ENCODE results near the gene CBS.
"Not testable (repeated sequence)": the region's sequence is repeated elsewhere in the genome, so short reads cannot be mapped to it uniquely, and the experiment has no call there.

The CBS gene

DNA sequence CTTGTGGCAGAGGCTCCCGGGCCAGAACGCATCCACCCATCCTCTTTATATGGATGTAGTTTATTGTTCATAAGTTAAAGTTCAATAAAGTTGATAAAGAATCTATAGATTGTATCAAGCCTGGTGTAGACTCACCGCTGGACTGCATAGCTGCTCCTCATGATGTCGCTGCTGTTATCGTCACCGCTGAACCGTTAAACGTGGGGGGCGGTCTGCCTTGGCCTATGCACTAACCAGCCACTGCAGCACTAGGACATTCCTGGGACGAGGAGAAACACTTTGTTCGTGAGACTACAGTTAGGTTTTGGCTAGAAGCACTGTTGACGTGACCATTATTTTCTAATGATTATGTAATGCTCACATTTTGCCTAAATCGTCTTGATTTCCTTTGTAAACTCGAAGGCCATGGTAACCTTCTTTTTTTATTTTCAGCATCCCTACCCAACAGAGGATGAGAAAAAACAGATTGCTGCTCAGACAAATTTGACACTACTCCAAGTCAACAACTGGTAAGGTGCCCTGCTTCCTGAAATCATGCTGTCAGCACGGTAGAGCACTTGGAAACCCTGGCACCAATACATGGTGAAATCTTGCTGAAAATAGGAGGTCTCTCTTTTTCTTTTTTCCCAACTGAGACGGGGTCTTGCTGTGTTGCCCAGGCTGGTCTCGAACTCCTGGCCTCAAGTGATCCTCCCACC, 51.0 kb downstream of the CBS start:
- no peak for DNase-seq (ENCODE audit: low read depth)

DNA sequence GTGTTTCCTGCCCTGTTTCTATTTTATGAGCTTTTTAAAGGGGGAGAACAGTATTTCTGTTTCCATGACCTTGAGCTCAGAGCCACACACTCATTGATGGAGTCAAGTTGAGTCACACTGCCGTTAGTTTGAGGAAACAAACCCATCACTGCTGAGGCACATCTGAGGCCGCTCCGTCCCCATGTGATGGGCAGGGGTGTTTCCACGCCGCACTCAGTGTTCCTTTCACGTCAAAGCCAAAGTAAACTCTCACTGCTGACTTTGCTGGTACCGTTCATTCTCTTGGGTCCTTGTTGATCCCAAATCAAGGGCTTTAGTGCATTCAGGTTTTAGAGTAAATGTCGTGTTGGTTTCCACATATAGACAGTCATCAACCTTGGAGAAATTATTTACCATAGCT, 52.5 kb downstream of the CBS start:
- DNase-seq (ENCODE audit: low read depth), result no peak

DNA sequence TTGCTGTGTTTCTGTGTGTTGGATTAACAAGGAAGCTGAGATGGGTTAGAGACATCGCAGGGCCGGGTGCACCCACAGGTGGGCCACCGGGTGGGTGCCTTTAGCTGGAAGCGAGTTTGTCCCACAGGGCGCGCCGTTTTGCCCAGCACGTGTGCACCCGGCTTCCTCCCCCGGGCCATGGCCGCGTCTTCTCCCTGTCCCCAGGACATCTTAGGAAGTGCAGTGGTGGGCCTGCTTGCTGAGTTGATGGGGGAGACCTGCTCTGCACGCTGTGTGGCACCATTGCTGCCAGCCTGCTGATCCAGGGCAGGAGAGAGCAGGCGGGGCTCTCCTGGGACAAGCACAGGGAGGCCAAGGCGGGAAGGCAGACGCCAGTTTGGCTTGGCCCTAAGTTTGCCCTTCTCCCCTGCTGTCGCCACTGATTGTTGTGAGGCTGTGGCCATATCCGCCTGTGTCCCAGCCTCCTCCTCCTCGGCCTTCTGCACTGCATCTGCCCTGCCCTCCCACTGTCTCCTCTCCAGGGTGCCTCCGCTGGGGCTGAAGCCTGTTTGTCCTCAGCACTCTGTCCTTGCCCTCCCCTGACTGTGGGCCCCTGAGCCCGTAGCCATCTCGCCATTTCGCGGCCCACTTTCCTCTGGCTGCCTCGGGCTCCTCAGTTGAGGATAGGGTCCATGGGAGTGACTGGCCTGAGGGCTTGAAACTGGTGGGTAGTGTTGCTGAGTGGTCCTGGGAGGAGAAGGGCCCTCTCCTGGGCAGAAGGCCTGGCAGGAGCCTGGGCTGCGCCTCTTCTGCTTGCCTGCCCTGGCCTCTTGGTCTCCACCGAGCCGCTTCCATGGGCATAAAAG, 53.7 kb downstream of the CBS start:
- DNase-seq (ENCODE audit: low read depth), result no peak

DNA sequence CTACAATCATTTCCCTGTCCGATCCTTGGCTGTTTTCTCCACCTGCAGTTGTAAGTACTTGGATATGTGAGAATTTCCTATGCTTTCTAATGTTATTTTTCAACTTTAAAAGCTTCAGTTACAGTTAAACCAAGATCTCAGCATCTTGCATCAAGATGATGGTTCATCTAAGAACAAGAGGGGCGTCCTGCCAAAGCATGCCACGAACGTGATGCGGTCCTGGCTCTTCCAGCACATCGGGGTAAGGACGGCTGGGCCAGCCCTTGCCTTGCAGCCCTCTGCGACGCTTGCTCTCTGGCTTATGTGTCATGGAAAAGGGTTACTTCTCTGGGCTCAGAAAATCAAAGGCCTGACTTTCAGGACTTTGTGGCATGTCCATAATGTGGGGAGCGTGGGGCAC, 54.4 kb downstream of the CBS start:
- DNase-seq (ENCODE audit: low read depth), result no peak

DNA sequence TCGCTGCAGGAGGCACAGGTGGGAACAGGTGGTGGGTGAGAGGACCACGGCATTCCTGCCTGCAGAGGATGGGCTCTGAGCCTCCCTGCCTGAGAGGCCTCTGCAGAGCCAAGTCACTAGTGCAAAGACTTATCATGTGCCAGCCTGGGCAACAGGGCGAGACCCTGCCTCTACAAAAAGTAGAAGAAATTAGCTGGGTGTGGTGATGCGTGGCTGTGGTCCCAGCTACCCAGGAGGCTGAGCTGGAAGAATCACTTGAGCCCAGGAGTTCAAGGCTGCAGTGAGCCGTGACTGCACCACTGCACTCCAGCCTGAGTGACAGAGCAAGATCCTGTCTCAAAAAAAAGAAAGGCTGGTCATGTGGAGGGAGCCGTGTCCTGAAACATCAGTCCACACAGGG, 54.9 kb downstream of the CBS start:
- no peak for DNase-seq (ENCODE audit: low read depth)

DNA sequence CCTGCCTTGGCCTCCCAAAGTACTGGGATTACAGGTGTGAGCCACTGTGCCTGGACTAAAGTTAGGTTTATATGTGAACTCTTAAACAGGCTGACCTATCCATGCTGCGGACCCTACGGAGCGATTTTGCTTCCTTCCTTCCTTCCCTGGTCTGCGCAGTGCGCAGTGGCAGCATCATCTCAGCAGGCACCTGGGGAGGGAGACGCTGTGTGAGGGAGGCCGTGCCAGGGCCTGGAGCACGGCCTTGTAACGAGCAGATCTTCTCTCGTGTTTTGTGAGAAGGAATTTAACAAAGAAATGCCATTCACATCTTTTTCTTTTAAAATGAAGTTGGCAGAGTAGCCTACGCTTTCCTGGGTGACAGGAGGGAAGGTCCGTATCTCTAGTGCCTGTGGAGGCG, 55.5 kb downstream of the CBS start:
- DNase-seq (ENCODE audit: low read depth), result no peak

DNA sequence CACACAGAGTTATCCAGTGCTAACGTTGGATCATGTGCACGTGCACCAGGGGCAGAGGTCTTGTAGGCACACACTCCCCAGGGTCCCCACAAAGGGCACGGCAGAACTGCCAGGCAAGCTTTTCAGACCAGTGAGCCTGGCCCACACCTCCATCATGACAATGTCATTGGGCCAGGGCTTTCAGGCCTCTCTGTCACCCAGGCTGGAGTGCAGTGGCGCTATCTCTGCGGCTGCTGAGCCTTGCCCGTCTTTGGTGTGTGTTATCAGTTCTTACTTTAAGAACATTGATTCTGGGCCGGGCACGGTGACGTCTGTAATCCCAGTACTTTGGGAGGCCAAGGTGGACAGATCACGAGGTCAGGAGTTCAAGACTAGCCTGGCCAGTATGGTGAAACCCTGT, 57.1 kb downstream of the CBS start:
- DNase-seq (ENCODE audit: low read depth), result no peak

DNA sequence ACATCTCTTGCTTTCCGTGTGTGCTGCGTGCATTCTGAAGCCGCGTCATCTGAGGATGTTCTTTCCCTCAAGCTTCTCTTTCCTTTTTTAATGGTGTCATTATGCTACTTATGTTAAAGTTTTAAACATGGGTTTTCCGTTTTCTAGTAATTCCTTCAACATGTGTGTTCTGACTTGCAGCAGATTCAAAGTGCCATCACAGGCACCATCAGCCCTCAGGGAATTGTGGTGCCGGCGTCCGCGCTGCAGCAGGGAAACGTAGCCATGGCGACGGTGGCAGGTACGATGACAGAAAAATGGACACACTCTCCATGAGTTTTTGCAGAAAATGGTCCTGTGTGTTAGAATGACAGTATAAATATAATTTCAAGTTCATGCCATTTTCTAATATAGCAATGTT, 58.9 kb downstream of the CBS start:
- DNase-seq (ENCODE audit: low read depth), result no peak

DNA sequence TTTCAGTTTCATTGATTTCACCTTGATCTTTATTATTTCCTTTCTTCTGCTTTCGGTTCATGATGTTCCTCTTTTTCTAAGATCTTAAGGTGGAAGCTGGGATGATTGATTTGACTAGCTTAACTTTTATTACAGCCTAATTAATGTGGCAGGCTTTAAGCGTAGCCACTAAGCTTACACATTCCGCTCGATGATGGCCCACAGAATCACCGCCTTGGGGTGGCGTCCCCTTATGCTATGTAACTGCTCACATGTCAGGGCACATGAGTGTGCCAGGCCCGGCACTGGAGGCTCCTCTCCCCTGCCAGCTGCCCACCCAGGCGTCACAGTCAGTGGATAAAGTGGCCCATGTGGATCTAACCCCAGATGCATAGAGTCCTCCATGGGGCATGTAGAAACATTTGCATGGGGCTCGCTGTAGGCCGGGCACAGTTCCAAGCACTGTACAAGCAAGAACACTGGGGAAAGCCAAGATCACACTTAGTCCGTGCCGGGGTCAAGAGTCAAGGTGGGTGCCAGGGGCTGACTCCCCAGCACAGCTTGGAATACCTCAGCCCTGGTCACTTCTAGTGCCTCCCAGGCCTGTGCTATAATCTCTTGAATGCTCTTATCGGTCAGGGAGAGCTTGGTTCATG, 59.6 kb downstream of the CBS start:
- no peak for DNase-seq (ENCODE audit: low read depth)

DNA sequence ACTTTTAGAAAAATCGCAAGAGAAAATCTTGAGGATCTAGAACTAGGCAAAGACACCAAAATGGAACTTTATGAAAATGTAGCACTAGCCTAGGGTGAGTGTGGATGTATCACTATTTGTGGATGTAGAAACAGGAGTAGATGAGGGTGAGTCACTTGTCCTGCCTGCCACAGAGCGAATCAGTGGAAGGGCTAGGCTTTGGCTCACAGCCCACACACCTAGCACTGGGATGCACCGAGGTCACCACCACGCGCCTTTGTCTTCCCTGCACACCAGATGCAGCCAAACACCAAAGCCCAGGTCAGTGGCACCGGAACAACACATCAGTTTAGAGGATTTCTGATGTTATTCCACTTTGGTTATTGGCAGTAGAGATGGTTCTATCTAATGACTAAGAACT, 63.0 kb downstream of the CBS start:
- DNase-seq (ENCODE audit: low read depth), result no peak

DNA sequence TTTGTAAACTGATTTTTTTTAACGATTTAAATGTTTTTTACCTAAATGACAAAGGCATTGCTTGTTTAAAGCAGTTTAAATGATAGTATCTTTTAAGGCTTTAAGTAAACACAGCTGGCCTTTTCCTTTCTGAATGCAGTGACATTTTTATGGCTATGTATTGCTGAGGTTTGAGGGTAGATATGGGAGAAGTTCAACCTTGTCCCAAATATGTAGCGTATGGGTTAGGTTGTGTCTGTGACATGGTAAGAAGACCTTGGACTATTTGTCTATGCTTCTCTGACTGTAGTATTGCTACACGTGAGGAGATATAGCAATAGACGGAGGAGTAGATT, 68.8 kb downstream of the CBS start:
- DNase-seq (ENCODE audit: low read depth), result no peak

DNA sequence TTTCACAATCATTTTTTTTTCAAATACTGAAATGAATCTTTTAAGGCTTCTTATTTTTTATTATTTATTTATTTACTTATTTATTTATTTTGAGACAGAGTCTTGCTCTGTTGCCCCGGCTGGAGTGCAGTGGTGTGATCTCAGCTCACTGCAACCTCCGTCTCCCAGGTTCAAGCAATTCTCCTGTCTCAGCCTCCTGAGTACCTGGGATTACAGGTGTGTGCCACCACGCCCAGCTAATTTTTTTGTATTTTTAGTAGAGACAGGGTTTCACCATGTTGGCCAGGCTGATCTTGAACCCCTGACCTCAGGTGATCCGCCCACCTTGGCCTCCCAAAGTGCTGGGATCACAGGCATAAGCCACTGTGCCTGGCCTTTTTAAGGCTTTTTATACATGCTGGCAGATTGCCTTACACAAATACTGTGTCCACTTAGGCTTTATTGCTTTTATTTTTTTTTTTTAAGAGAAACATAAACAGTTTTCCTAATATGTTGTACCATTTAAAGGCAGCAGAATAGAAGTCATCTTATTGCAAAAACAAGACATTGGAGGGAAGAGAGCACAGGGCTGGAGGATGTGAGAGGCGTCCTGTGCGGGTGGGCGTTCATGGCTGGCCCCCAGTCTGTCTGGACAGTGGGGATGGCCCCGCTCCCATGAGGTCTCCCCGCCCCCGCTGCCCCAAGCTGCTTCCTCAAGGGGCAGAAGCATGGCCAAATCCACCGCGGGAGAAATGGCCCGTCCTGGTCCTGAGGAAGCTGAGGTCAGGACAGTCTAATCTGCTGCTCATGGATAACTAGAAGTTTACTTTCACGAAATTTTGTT, 69.4 kb downstream of the CBS start:
- DNase-seq (ENCODE audit: low read depth), result not testable (repeated sequence)

DNA sequence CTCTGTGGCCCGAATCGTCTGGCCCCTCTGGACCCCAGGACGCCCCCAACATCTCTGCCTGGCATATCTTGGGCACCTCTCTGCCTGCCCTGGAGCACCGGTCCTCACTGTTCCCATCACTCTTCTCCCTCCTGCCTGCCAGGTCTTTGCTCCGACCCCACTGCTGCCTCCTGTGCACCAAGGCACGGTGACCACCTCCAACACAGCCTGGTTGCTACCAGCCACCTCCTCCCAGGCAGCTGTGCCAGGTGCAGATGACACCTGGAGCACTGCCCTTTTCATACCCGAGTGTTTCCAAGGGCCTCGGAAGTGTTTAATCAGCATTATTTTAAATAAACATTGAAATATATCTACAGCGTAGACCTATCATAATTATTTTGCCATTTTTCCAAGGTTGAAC, 70.0 kb downstream of the CBS start:
- no peak for DNase-seq (ENCODE audit: low read depth)

DNA sequence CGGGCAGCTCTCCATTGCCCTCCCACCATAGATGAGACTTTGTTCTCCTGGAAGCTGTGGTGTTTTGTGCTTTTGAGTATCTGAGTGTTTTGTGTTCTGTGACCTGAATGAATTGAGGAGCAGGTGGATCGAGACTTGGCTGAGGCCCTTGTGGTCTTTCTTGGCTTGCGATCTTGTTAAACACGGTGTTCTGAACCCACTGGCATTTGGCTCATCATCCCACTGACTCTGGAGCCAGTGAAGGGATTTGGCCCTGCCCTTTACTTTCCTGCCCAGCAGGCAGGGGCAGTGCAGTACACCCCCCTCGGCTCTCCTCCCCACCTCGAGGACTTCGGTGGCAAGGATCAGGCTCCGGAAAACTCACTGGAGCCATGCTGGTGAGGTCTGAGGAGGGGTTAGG, 70.7 kb downstream of the CBS start:
- DNase-seq (ENCODE audit: low read depth), result no peak

Measured in CMK (cell line).